ENCODE results near the gene OR7D2.
"Not testable (repeated sequence)": the region's sequence is repeated elsewhere in the genome, so short reads cannot be mapped to it uniquely, and the experiment has no call there.

Gene OR7D2

GRCh38 chr19:9187191-9187590 is 8.4 kb downstream of the OR7D2 start:
- no peak for DNase-seq
- in situ Hi-C loops (cut with HindIII; ENCODE audit: low pct_ligation_motif_present, low pct_unique_long_range_greater_than_20kb, low sequenced_read_pairs) = no loop called here

GRCh38 chr19:9189535-9189934 is 10.8 kb downstream of the OR7D2 start:
- DNase-seq = no peak
- in situ Hi-C loops (cut with HindIII; ENCODE audit: low pct_ligation_motif_present, low pct_unique_long_range_greater_than_20kb, low sequenced_read_pairs) = no loop called here

GRCh38 chr19:9198044-9198443 is 19.3 kb downstream of the OR7D2 start:
- DNase-seq = not testable (repeated sequence)

GRCh38 chr19:9205501-9206113 is 26.8 kb downstream of the OR7D2 start:
- peak; percentile 37 for DNase-seq
- in situ Hi-C loops (cut with HindIII; ENCODE audit: low pct_ligation_motif_present, low pct_unique_long_range_greater_than_20kb, low sequenced_read_pairs) = no loop called here

More at GRCh38 chr19:9198044-9198443, 19.3 kb downstream of the OR7D2 start:
- in situ Hi-C loops (cut with HindIII; ENCODE audit: low pct_ligation_motif_present, low pct_unique_long_range_greater_than_20kb, low sequenced_read_pairs) = not testable (repeated sequence)

GRCh38 chr19:9219489-9219888 is 40.7 kb downstream of the OR7D2 start, which contains the start of gene OR7D4:
OR7D4 (minus strand) TSS chr19:9219589; CDS start chr19:9214837, 4,752 bp downstream.
- in situ Hi-C loops (cut with HindIII; ENCODE audit: low pct_ligation_motif_present, low pct_unique_long_range_greater_than_20kb, low sequenced_read_pairs) = no loop called here

More at GRCh38 chr19:9219489-9219888, 40.7 kb downstream of the OR7D2 start, which contains the start of gene OR7D4:
- DNase-seq = no peak
